GM19372 (cell line): Measurements from ENCODE around the gene SLC9A1.

Experiments used
- ATAC-seq: cut with Tn5 transposase; IDR thresholded peaks from one replicate; pipeline ENCODE4 v1.9.1; 2021; ENCODE audit warnings: mild to moderate bottlenecking, low read depth, moderate library complexity; ENCODE audit not compliant: unreplicated experiment

Gene SLC9A1

DNA sequence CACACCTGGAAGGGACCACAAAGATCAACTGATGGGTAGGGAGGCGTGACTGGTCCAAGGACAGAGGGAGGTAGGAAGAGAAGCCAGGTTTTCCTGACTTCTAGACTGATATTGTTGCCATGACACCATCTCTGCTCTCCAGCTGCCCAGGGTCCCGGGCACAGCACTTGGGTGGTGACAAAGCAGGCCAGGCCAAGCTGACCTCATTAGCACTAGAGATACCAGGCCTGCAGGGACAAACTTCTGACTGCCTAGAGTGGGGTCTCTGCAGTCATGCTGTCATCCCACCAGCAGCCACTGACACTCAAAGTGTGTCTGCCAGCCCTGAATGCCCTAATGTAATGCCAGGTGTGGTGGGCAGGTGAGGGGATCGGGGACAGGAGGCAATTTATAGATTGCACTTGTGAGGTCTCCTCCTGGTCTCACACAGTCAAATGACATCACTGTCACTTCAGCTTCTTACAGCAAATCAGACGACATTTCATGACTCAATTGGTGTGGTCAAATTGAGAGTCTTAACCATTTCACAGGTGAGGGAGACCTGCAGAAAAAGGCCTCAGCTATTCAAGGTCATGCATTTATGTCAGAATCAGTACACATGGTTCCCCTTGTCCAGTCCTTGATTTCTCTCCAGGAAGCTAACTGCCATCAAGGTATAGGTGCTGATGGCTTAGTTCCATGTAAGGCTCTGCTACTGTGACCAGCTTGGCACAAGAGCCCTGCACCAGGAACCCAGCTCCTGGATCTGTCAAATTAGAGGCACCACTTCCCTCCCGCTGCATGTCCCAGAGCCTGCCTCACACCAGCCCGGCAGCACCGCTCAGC is 2.7 kb downstream of the SLC9A1 start:
- ATAC-seq = no peak

GRCh38 chr1:27150641-27151040 is 4.3 kb downstream of the SLC9A1 start:
- ATAC-seq = no peak

DNA sequence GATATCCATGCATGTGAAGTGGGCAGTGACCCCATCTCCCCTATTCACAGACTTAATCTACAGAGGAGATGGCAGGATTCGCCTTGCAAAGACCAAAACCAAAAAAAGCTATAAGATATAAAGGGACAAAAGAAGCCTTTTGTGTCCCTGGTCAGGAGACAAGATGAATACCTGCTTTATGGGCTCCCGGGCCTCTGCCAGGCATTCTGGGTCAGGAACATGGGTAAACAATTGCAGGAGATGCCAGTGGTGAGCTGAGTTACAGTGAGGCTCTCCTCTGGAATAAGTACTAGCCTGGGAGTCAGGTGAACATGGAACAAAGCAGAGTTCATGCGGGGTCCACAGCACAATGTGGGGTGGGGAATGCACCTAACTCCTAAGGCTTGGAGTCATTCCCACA is 4.7 kb downstream of the SLC9A1 start:
- no peak for ATAC-seq

GRCh38 chr1:27149762-27150113 is 5.2 kb downstream of the SLC9A1 start:
- ATAC-seq = no peak

DNA sequence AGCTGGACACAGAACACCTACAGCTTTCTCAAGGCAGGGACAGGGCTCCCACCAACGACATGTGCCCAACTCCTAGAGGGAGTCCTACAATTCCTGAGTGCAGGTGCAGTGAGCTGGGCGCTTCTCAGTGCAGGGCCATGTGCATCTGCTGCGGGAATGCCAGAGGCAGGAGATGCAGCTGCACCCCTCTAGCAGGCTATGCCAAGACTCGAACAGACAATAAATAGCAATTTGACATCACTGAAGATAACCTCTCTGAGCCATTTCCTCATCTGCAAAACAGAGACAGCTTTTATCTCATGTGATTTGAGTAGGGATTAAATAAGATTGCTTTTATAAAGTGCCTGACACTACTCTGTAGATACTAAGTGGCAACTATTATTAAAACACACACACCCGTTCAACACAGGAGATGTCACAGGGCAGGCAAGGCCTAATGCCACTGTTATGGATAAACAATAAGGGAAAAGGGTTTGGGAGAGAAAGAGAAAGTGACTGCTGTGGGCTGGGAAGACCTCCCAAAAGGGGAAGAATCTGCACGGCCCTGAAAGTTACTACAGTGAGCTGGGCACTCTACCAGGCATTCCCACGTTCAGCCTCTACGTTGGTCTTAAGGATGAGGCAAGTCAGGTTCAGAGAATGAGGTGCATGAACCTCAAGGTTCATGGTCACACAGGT is 5.7 kb downstream of the SLC9A1 start:
- no peak for ATAC-seq

DNA sequence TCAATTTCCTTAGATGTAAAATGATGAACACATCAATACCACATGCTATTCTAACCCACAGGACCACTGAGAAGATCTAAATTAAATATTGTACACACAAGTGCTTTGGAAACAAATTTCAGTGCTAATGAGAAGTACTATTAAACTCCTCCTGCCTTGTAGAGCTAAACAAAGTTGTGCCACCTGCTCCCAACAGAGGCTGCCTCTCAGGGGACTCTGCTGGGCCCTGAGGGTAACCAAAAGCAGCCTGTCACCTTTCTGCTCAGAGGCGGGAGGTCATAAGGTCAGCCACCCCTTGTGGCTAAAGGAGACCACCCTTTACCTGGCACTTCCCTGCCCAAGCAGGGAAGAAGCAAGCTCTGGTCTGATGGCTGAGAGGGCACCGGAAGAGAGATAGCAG is 6.3 kb downstream of the SLC9A1 start:
- ATAC-seq = no peak

DNA sequence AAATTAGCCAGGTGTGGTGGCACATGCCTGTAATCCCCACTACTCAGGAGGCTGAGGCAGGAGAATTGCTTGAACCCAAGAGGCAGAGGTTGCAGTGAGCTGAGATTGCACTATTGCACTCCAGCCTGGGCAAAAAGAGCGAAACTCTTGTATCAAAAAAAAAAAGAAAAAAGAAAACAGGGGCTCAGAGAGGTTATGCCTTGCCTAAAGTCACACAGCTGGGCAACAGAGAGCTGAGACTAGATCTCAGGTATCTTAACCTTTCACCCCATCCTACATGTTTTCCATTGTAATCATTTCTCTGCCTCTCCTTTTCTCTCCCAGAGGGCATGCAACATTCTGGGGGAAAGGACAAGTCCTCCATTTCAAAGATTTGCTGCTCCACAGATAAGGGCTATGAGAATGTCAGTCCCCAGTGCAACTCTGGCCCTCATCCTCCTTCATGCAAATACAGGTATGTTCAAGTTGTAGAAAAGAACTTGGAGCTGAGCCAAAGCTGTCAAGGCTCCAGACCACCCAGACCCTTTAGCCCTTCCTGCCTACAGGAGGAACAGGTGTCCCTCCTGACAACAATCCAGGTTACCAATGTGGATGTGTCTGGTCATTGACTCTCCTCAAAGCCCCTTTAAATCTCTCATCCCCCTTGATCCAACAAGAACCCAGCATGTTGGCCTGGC is 6.9 kb downstream of the SLC9A1 start:
- no peak for ATAC-seq

DNA sequence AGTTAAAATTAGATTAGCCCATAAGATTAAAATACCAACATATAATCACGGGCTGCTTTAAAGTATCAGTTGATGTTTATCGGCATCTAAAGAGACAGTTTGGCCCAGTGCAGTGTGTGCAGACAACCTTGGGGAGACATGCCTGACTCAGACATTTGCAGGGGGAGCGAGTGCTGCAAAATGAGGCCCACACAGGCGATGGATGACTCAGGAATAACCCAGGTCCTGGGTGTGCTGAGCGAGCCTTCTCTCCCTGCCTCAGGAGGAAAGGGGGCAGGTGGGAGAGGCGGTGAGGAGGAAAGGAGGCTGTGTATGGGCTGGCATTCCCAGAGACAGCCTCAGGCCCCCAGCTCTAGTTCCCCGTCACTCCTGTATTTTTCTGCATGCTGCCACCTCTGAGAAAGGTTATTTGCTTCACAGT is 9.0 kb downstream of the SLC9A1 start:
- ATAC-seq = no peak

DNA sequence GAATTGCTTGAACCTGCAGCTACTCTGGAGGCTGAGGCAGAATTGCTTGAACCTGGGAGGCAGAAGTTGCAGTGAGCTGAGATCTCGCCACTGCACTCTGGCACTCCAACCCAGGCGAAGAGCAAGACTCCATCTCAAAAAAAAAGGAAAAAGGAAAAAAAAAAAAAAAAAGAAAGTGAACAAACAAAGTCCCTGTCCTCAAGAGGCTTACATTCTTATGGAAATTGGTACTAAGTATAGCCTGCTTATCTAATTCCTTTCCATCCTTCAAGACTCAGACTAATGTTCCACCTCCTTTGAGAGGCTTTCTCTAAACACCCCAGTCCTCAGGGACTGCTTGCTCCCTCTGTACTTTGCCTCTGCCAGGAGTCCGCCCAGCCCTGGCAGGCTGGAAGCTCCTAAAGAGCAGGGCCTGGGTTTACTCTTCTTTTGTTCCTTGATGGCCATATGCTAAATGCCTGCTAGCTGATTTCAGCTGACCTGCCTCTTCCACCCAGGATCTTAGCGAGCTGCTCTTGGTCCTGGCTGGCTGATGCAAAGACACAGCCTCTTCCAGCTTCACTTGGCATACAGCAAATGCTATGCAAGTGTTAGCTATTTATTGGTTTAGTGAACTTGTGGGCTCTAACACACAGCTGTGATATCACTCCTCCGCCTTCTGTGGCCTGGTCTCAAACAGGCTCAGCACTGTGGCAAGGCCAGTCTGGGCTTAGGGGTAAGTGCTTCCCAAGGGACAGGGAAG is 9.8 kb downstream of the SLC9A1 start:
- ATAC-seq = no peak

DNA sequence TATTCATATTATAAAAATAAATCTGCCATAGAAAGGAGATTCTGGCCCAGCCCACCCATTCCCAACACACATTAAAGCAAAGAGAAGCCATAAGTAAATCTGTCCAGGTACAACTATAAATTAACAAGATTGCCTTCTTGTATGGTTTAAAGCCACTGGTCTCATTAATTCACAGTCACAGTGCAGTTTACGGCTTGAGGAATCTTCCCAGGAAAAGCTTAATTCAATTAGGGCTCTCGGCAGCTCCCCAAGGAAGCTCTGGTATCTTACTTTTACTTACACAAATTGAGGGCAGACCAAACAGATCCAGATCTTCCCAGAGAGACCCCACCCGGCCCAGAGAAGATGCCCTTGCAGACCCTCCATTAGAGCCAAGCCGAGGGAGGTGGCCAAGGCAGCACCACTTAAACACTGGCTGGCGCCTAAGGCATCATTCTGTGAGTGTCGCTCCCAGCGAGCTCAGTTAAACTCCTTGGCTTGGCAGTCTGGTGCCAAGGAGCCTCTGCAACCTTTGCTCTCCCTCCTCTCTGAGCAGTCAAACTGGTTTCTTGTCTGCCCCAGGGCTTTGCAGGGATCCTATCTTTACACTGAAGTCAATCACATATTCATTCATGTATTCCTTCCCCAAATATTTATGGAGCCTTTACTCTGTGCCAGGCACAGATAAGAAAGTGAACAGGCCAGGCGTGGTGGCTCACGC is 10.7 kb downstream of the SLC9A1 start:
- no peak for ATAC-seq

GRCh38 chr1:27143401-27143800 is 11.5 kb downstream of the SLC9A1 start:
- no peak for ATAC-seq

GRCh38 chr1:27142464-27142863 is 12.5 kb downstream of the SLC9A1 start:
- ATAC-seq = no peak

GRCh38 chr1:27141266-27142003 is 13.5 kb downstream of the SLC9A1 start:
- ATAC-seq = no peak

- no peak for ATAC-seq
Measured at GRCh38 chr1:27139980-27140379, 14.9 kb downstream of the SLC9A1 start.

- ATAC-seq = no peak
Measured at GRCh38 chr1:27138927-27139326, 16.0 kb downstream of the SLC9A1 start.

GRCh38 chr1:27138368-27138767 is 16.6 kb downstream of the SLC9A1 start:
- no peak for ATAC-seq

GRCh38 chr1:27137544-27138075 is 17.3 kb downstream of the SLC9A1 start:
- no peak for ATAC-seq

DNA sequence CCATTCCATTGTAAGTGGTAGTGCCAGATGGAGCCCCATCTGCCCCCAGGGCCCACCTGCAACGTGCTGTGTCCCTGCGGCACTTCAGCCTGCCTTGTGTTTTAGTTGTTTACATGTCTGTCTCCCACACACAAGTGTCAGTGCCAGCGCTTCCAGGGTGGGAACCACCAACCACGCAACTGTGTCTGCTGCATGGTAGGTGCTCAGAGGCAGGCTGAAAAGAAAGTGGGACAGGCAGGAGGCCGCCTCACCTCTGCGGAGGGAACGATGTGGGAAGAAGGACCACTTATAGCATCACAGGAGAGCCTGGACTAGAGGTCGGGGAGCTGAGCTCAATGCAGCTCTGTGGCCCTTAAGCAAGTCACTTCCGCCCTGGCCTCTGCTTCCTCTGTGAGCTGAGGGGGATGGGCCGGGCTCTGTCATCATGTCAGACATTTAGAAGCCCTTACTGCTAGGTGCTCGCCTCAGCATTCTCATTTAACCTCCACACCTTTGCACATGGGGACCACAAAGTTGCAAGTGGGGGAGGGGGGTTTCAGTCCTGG is 17.9 kb downstream of the SLC9A1 start:
- ATAC-seq = no peak

- no peak for ATAC-seq
Measured at GRCh38 chr1:27136236-27136551, 18.7 kb downstream of the SLC9A1 start.
